Lung (tissue), 12 donors: Measurements from ENCODE around the gene GPC5. TPM values are rescaled to one million over a fixed set of nuclear protein-coding genes. Genes with fewer than 3 reads are reported as not detected.

ENCODE experiments used
- ATAC-seq: fragments of 200-7000 bp; cut with Tn5 transposase; one replicate; pipeline ENCODE4 v1.9.1; 2020; ENCODE audit warnings: moderate number of reproducible peaks; ENCODE audit not compliant: insufficient read depth, low FRiP score
- DNase-seq, 3 donors: peaks; one replicate each; pipeline ENCODE4 v3.0.0-alpha.2; 2013 to 2017
- H3K27ac ChIP-seq, 2 donors: one replicate each; pipeline ENCODE4 v1.5.1; 2013; ENCODE audit warnings: mild to moderate bottlenecking in 2 of 2, moderate library complexity in 2 of 2, control low read depth in 1 of 2, inconsistent platforms in 1 of 2, low read depth in 1 of 2, low read length in 1 of 2
- H3K27me3 ChIP-seq, 3 donors: one replicate each; pipeline ENCODE4 v1.5.1; 2013; ENCODE audit warnings: low read length in 2 of 3; ENCODE audit not compliant: control insufficient read depth in 3 of 3, insufficient read depth in 3 of 3
- H3K36me3 ChIP-seq, 4 donors: one replicate each; pipeline ENCODE4 v1.5.1; 2013; ENCODE audit warnings: low read length in 4 of 4, mild to moderate bottlenecking in 1 of 4, moderate library complexity in 1 of 4; ENCODE audit not compliant: control insufficient read depth in 4 of 4, insufficient read depth in 4 of 4
- H3K4me1 ChIP-seq, 5 donors: one replicate each; pipeline ENCODE4 v1.5.1; 2013; ENCODE audit warnings: low read length in 5 of 5, mild to moderate bottlenecking in 2 of 5, moderate library complexity in 1 of 5; ENCODE audit not compliant: control insufficient read depth in 5 of 5, insufficient read depth in 5 of 5
- H3K4me3 ChIP-seq: one replicate; pipeline ENCODE4 v1.5.1; 2013; ENCODE audit warnings: mild to moderate bottlenecking, control low read depth, moderate library complexity
- H3K9ac ChIP-seq, 2 donors: one replicate each; pipeline ENCODE4 v1.5.1; 2013; ENCODE audit warnings: low read length in 2 of 2, control low read depth in 1 of 2; ENCODE audit not compliant: insufficient read depth in 1 of 2
- H3K9me3 ChIP-seq, 4 donors: one replicate each; pipeline ENCODE4 v1.5.1; 2013; ENCODE audit warnings: low read length in 3 of 4, mild to moderate bottlenecking in 1 of 4, moderate library complexity in 1 of 4; ENCODE audit not compliant: control insufficient read depth in 4 of 4, insufficient read depth in 3 of 4
- CTCF ChIP-seq: IDR thresholded peaks from 2 replicates; pipeline ENCODE4 v1.5.1; 2012; ENCODE audit warnings: mild to moderate bottlenecking; ENCODE audit errors: control extremely low read depth, extremely low read depth
- WGBS, 2 donors: extraction: QIAGEN DNeasy Blood & Tissue Kit; methylation state at CpG; one replicate each; pipeline ENCODE4 v1.1.7; 2013; 5-methylcytosine and 5-hydroxymethylcytosine counted together
- polyA plus RNA-seq, 2 donors: library from polyadenylated mRNA; stranded (reverse); fragments of 200-250 nt; gene quantifications; one replicate each; pipeline ENCODE4 v1.2.1, GENCODE V29; 2013
- total RNA-seq, 2 donors: library from RNA; depleted of rRNA in 1 of 2; stranded (reverse); fragments of >200 nt in 1 of 2; gene quantifications; one replicate each; pipeline ENCODE4 v1.2.1, GENCODE V29; 2014 to 2021
- donor health status: control.
- donor health status: control.
- donor health status: Bipolar disorder and iron deficiency.
- donor health status: healthy.
- donor health status: DM: yes; HTN: yes; CAD: no.

The GPC5 gene
- total and polyA plus RNA-seq, 4 donors, result 0.55 to 37.3 (median 4.4) TPM

- no peak overlapping the region for H3K9ac ChIP-seq
- no peak overlapping the region for H3K4me3 ChIP-seq
- no peaks in the 10 kb centered on the region for H3K9me3 ChIP-seq
- 47 to 58% methylated on average over 4 of the region's 4 CpGs for WGBS, 2 donors
- H3K4me1 ChIP-seq, result no peaks in the 10 kb centered on the region
- no peak for TF ChIP-seq CTCF
- H3K27ac ChIP-seq, result no peak overlapping the region
- DNase-seq, result peak in 2 of 3 donors; percentile 22 to 39
- no peaks in the 10 kb centered on the region for H3K27me3 ChIP-seq
- ATAC-seq, result no peak
- H3K36me3 ChIP-seq, result no peaks in the 10 kb centered on the region
Observed at GRCh38 chr13:92074658-92075057, 676.2 kb downstream of the GPC5 start.

GRCh38 chr13:92097337-92097903, 699.0 kb downstream of the GPC5 start:
- H3K4me1 ChIP-seq, result peaks cover 0 to 5% (median 0%) of the 10 kb centered on the region in 5 donors
- ATAC-seq (no peak), DNase-seq (no peak)
- WGBS, 2 donors, result 78% methylated on average over 4 of the region's 4 CpGs
- TF ChIP-seq CTCF, result no peak
- no peak overlapping the region for H3K9ac ChIP-seq
- no peak overlapping the region for H3K4me3 ChIP-seq
- H3K27ac ChIP-seq, result no peak overlapping the region
- H3K36me3 ChIP-seq, result no peaks in the 10 kb centered on the region
- no peaks in the 10 kb centered on the region for H3K27me3 ChIP-seq
- H3K9me3 ChIP-seq, result peaks cover 0 to 3% (median 0%) of the 10 kb centered on the region in 4 donors

GRCh38 chr13:92101801-92102200, 703.4 kb downstream of the GPC5 start:
- Histone ChIP-seq H3K4me1 (peaks cover 0 to 23% (median 13%) of the 10 kb centered on the region in 5 donors), H3K9me3 (peaks cover 0 to 3% (median 0%) of the 10 kb centered on the region in 4 donors), H3K36me3 (no peaks in the 10 kb centered on the region), H3K9ac (no peak overlapping the region), H3K27ac (no peak overlapping the region), H3K27me3 (no peaks in the 10 kb centered on the region), H3K4me3 (no peak overlapping the region)
- DNase-seq, result no peak
- TF ChIP-seq CTCF, result no peak
- no peak for ATAC-seq

GRCh38 chr13:92103689-92104153, 705.3 kb downstream of the GPC5 start:
- Histone ChIP-seq H3K27me3 (no peaks in the 10 kb centered on the region), H3K4me3 (no peak overlapping the region), H3K9me3 (no peaks in the 10 kb centered on the region), H3K36me3 (no peaks in the 10 kb centered on the region), H3K9ac (no peak overlapping the region), H3K4me1 (peaks cover 0 to 23% (median 13%) of the 10 kb centered on the region in 5 donors), H3K27ac (no peak overlapping the region)
- ATAC-seq (no peak), DNase-seq (peak; percentile 34 to 79 (median 73))
- no peak for TF ChIP-seq CTCF
- 35 to 44% methylated on average over 6 of the region's 6 CpGs for WGBS, 2 donors
